NB4 (cell line): ENCODE measurements around the gene MEN1.

Source experiments
- DNase-seq: peaks from one replicate; pipeline ENCODE4 v3.0.0; 2010; ENCODE audit warnings: low read depth
- H3K4me3 ChIP-seq: one replicate; pipeline ENCODE4 v1.5.1; 2011; ENCODE audit warnings: mild to moderate bottlenecking, low read depth, low read length, moderate library complexity
- CTCF ChIP-seq: IDR thresholded peaks from one replicate; pipeline ENCODE4 v1.5.1; 2012; ENCODE audit warnings: low read depth, low read length
- MAX ChIP-seq: IDR thresholded peaks from 2 replicates; pipeline ENCODE4 v1.6.1; 2011; ENCODE audit warnings: low read depth, low read length
- MYC ChIP-seq: IDR thresholded peaks from 2 replicates; pipeline ENCODE4 v1.6.1; 2011; ENCODE audit warnings: low read depth, low read length
- POLR2A ChIP-seq: IDR thresholded peaks from 2 replicates; pipeline ENCODE4 v1.6.1; 2011; ENCODE audit warnings: mild to moderate bottlenecking; ENCODE audit not compliant: insufficient read length; ENCODE audit errors: extremely low read depth

The MEN1 gene

GRCh38 chr11:64769283-64769682 is 41.1 kb downstream of the MEN1 start:
- DNase-seq = no peak
- TF ChIP-seq MAX = no peak
- TF ChIP-seq POLR2A = no peak
- no peak for TF ChIP-seq CTCF
- TF ChIP-seq MYC = no peak
- H3K4me3 ChIP-seq = no peak overlapping the region

GRCh38 chr11:64768300-64768694 is 42.1 kb downstream of the MEN1 start:
- no peak for TF ChIP-seq MAX
- no peak for DNase-seq
- no peak overlapping the region for H3K4me3 ChIP-seq

GRCh38 chr11:64767344-64768299 is 42.7 kb downstream of the MEN1 start:
- H3K4me3 ChIP-seq = no peak overlapping the region
- peak; percentile 90 for TF ChIP-seq CTCF
- TF ChIP-seq POLR2A = peak; percentile 19
- TF ChIP-seq MYC = no peak
- peak; percentile 83 for DNase-seq

- no peak overlapping the region for H3K4me3 ChIP-seq
- TF ChIP-seq POLR2A (no peak), MAX (no peak), CTCF (no peak), MYC (no peak)
- no peak for DNase-seq
Measured at GRCh38 chr11:64766881-64767280, 43.5 kb downstream of the MEN1 start.

- TF ChIP-seq POLR2A (no peak), MYC (no peak), CTCF (no peak), MAX (no peak)
- no peak overlapping the region for H3K4me3 ChIP-seq
- DNase-seq = no peak
Measured at GRCh38 chr11:64765851-64766665, 44.3 kb downstream of the MEN1 start.

GRCh38 chr11:64765291-64765850 is 45.0 kb downstream of the MEN1 start:
- no peak overlapping the region for H3K4me3 ChIP-seq
- no peak for DNase-seq
- no peak for TF ChIP-seq MAX
- TF ChIP-seq MYC = no peak
- TF ChIP-seq CTCF = peak; percentile 21
- TF ChIP-seq POLR2A = no peak
